HEK293T (cell line): ENCODE results near the gene TLE5.

Experiments
- ARNT ChIP-seq: fragments of 450-650 bp; IDR thresholded peaks from 2 replicates; pipeline ENCODE4 v1.6.1; 2017; ENCODE audit warnings: mild to moderate bottlenecking
- BHLHE40 ChIP-seq: fragments of 450-650 bp; IDR thresholded peaks from 2 replicates; pipeline ENCODE4 v1.6.1; 2016; ENCODE audit warnings: mild to moderate bottlenecking, moderate library complexity, borderline replicate concordance
- CTBP1 ChIP-seq: fragments of 450-650 bp; IDR thresholded peaks from 2 replicates; pipeline ENCODE4 v1.6.1; 2016; ENCODE audit warnings: borderline replicate concordance
- ELF4 ChIP-seq: fragments of 450-650 bp; IDR thresholded peaks from 2 replicates; pipeline ENCODE4 v1.6.1; 2017; ENCODE audit warnings: antibody characterized with exemption
- FOXA1 ChIP-seq: fragments of 450-650 bp; IDR thresholded peaks from 2 replicates; pipeline ENCODE4 v1.6.1; 2016; ENCODE audit warnings: mild to moderate bottlenecking
- FOXK2 ChIP-seq: fragments of 450-650 bp; IDR thresholded peaks from 2 replicates; pipeline ENCODE4 v1.6.1; 2016; ENCODE audit warnings: mild to moderate bottlenecking
- FOXM1 ChIP-seq: fragments of 450-650 bp; IDR thresholded peaks from 2 replicates; pipeline ENCODE4 v1.6.1; 2017; ENCODE audit warnings: mild to moderate bottlenecking, borderline replicate concordance
- L3MBTL2 ChIP-seq: fragments of 450-650 bp; conservative IDR thresholded peaks from 2 replicates; pipeline ENCODE4 v1.6.1; 2016; ENCODE audit warnings: mild to moderate bottlenecking
- SP1 ChIP-seq: fragments of 450-650 bp; IDR thresholded peaks from 2 replicates; pipeline ENCODE4 v1.6.1; 2017
- SUZ12 ChIP-seq: fragments of 450-650 bp; IDR thresholded peaks from 2 replicates; pipeline ENCODE4 v1.6.1; 2016; ENCODE audit warnings: mild to moderate bottlenecking
- ZNF384 ChIP-seq: fragments of 450-650 bp; IDR thresholded peaks from 2 replicates; pipeline ENCODE4 v1.6.1; 2016

DNA sequence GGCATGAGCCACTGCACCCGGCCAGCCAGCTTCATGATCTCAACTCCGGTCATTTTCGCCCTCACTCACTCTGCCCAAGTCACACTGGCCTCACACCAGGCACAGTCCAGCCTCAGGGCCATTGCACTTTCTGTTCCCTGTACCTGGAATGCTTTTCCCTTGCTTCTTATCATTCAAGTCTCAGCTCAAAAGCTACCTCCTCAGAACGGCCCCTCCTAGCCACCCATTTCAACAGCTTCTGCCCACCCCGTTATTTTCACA is 30.8 kb downstream of the TLE5 start:
- TF ChIP-seq FOXK2: no peak
- no peak for TF ChIP-seq BHLHE40
- no peak for TF ChIP-seq SP1
- no peak for TF ChIP-seq ARNT
- TF ChIP-seq FOXA1: no peak
- TF ChIP-seq ELF4: no peak
- no peak for TF ChIP-seq ZNF384
- TF ChIP-seq SUZ12: no peak
- TF ChIP-seq FOXM1: no peak
- no peak for TF ChIP-seq CTBP1
- TF ChIP-seq L3MBTL2: no peak
